ENCODE data around the gene RBM26.
"Not testable (repeated sequence)": the region's sequence is repeated elsewhere in the genome, so short reads cannot be mapped to it uniquely, and the experiment has no call there.

The RBM26 gene

GRCh38 chr13:79387853-79388252 lies 18.2 kb downstream of the RBM26 start:
- DNase-seq (ENCODE audit: low read depth in 2 of 3, low spot score in 2 of 3), result no peak

- no peak for DNase-seq (ENCODE audit: low read depth in 2 of 3, low spot score in 2 of 3)
These were observed 19.8 kb downstream of the RBM26 start for GRCh38 chr13:79386125-79386826.

- DNase-seq (ENCODE audit: low read depth in 2 of 3, low spot score in 2 of 3), result no peak
These were observed 20.4 kb downstream of the RBM26 start for GRCh38 chr13:79385694-79386093.

GRCh38 chr13:79384022-79384610 lies 21.9 kb downstream of the RBM26 start:
- no peak for DNase-seq (ENCODE audit: low read depth in 2 of 3, low spot score in 2 of 3)

- DNase-seq (ENCODE audit: low read depth in 2 of 3, low spot score in 2 of 3), result no peak
These were observed 23.3 kb downstream of the RBM26 start for GRCh38 chr13:79382545-79383275.

- DNase-seq (ENCODE audit: low read depth in 2 of 3, low spot score in 2 of 3), result no peak
These were observed 25.1 kb downstream of the RBM26 start for GRCh38 chr13:79380997-79381396.

- DNase-seq (ENCODE audit: low read depth in 2 of 3, low spot score in 2 of 3), result no peak
These were observed 26.8 kb downstream of the RBM26 start for GRCh38 chr13:79379274-79379673.

- no peak for DNase-seq (ENCODE audit: low read depth in 2 of 3, low spot score in 2 of 3)
These were observed 29.2 kb downstream of the RBM26 start for GRCh38 chr13:79376843-79377242.

- no peak for DNase-seq (ENCODE audit: low read depth in 2 of 3, low spot score in 2 of 3)
These were observed 31.5 kb downstream of the RBM26 start for GRCh38 chr13:79374578-79374977.

GRCh38 chr13:79373916-79374315 lies 32.1 kb downstream of the RBM26 start:
- no peak for DNase-seq (ENCODE audit: low read depth in 2 of 3, low spot score in 2 of 3)

GRCh38 chr13:79369226-79369625 lies 36.8 kb downstream of the RBM26 start:
- no peak for DNase-seq (ENCODE audit: low read depth in 2 of 3, low spot score in 2 of 3)

- no peak for DNase-seq (ENCODE audit: low read depth in 2 of 3, low spot score in 2 of 3)
These were observed 40.1 kb downstream of the RBM26 start for GRCh38 chr13:79365981-79366380.

- no peak for DNase-seq (ENCODE audit: low read depth in 2 of 3, low spot score in 2 of 3)
These were observed 44.8 kb downstream of the RBM26 start for GRCh38 chr13:79361299-79361698.

GRCh38 chr13:79360095-79360494 lies 46.0 kb downstream of the RBM26 start:
- DNase-seq (ENCODE audit: low read depth in 2 of 3, low spot score in 2 of 3), result no peak

GRCh38 chr13:79359064-79359463 lies 47.0 kb downstream of the RBM26 start:
- no peak for DNase-seq (ENCODE audit: low read depth in 2 of 3, low spot score in 2 of 3)

- no peak for DNase-seq (ENCODE audit: low read depth in 2 of 3, low spot score in 2 of 3)
These were observed 51.8 kb downstream of the RBM26 start for GRCh38 chr13:79354285-79354684.

- no peak for DNase-seq (ENCODE audit: low read depth in 2 of 3, low spot score in 2 of 3)
These were observed 52.4 kb downstream of the RBM26 start for GRCh38 chr13:79353693-79354092.

GRCh38 chr13:79352107-79352506 lies 53.9 kb downstream of the RBM26 start:
- no peak for DNase-seq (ENCODE audit: low read depth in 2 of 3, low spot score in 2 of 3)

- not testable (repeated sequence) for DNase-seq (ENCODE audit: low read depth in 2 of 3, low spot score in 2 of 3)
These were observed 56.4 kb downstream of the RBM26 start for GRCh38 chr13:79349608-79350007.

- no peak for DNase-seq (ENCODE audit: low read depth in 2 of 3, low spot score in 2 of 3)
These were observed 57.0 kb downstream of the RBM26 start for GRCh38 chr13:79349011-79349410.

GRCh38 chr13:79346300-79346914 lies 59.6 kb downstream of the RBM26 start:
- no peak for DNase-seq (ENCODE audit: low read depth in 2 of 3, low spot score in 2 of 3)

- no peak for DNase-seq (ENCODE audit: low read depth in 2 of 3, low spot score in 2 of 3)
These were observed 64.9 kb downstream of the RBM26 start for GRCh38 chr13:79341202-79341601.
